Measurements from ENCODE around the gene HCAR3.
"Not testable (repeated sequence)": the region's sequence is repeated elsewhere in the genome, so short reads cannot be mapped to it uniquely, and the experiment has no call there.

Gene HCAR3

GRCh38 chr12:122702890-122703611, 13.6 kb downstream of the HCAR3 start, which contains the start of gene HCAR2:
Gene HCAR2 (minus strand): TSS chr12:122703357. CDS start chr12:122703283, 74 bp downstream.
- DNase-seq (ENCODE audit: low read depth, low spot score); H3K27ac ChIP-seq; H3K4me3 ChIP-seq: not testable (repeated sequence)

GRCh38 chr12:122701481-122701880, 15.1 kb downstream of the HCAR3 start:
- H3K9me3 ChIP-seq (ENCODE audit: low read depth, low read length); DNase-seq (ENCODE audit: low read depth, low spot score); H3K36me3 ChIP-seq (ENCODE audit: insufficient read depth, low read length); H3K27ac ChIP-seq; H3K9ac ChIP-seq (ENCODE audit: insufficient read length): not testable (repeated sequence)
- peak overlapping the region; percentile 25; the same call in 1 of the 2 replicates for H3K4me3 ChIP-seq

More at GRCh38 chr12:122702890-122703611, 13.6 kb downstream of the HCAR3 start, which contains the start of gene HCAR2:
- H3K9ac ChIP-seq (ENCODE audit: insufficient read length); H3K9me3 ChIP-seq (ENCODE audit: low read depth, low read length); H3K36me3 ChIP-seq (ENCODE audit: insufficient read depth, low read length): not testable (repeated sequence)

- H3K27ac ChIP-seq; H3K4me3 ChIP-seq; H3K9me3 ChIP-seq (ENCODE audit: low read depth, low read length); H3K36me3 ChIP-seq (ENCODE audit: insufficient read depth, low read length); H3K9ac ChIP-seq (ENCODE audit: insufficient read length); DNase-seq (ENCODE audit: low read depth, low spot score): not testable (repeated sequence)
Measured at GRCh38 chr12:122700038-122700710, 16.4 kb downstream of the HCAR3 start.

GRCh38 chr12:122696922-122697321, 19.7 kb downstream of the HCAR3 start:
- not testable (repeated sequence) for H3K9ac ChIP-seq (ENCODE audit: insufficient read length); H3K4me3 ChIP-seq; H3K27ac ChIP-seq; H3K9me3 ChIP-seq (ENCODE audit: low read depth, low read length); DNase-seq (ENCODE audit: low read depth, low spot score); H3K36me3 ChIP-seq (ENCODE audit: insufficient read depth, low read length)

DNA sequence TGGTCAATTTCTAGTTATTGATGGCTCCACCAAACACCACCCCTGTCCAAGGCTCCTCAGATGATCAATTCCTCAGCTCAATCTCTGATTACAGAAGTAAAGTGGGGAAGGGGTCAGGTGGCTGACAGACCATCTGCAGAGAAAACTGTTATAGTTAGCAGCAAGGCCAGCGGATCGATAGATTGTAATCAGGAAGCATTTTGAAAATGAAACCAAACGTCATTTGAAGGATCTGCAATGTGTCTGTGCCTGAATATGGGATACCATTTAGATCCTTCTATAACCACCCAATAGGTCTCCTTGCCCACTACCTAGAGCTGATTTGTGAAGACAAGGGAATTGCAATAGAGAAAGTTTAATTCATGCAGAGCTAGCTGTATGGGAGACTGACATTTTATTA, 25.0 kb downstream of the HCAR3 start:
- Histone ChIP-seq H3K27ac (no peak overlapping the region), H3K9me3 (ENCODE audit: low read depth, low read length) (no peaks in the 10 kb centered on the region), H3K36me3 (ENCODE audit: insufficient read depth, low read length) (no peaks in the 10 kb centered on the region), H3K4me3 (no peak overlapping the region), H3K9ac (ENCODE audit: insufficient read length) (no peak overlapping the region)
- no peak for TF ChIP-seq POLR2AphosphoS5 (IDR thresholded peaks at IDR 0.05; ENCODE audit: borderline replicate concordance, low read depth, low read length)
- TF ChIP-seq FOXP2 (optimal IDR thresholded peaks at IDR 0.05; ENCODE audit: control extremely low read depth, extremely low read length, insufficient read depth), result no peak
- TF ChIP-seq EZH2 (IDR thresholded peaks at IDR 0.05), result no peak
- no peak for DNase-seq (ENCODE audit: low read depth, low spot score)

DNA sequence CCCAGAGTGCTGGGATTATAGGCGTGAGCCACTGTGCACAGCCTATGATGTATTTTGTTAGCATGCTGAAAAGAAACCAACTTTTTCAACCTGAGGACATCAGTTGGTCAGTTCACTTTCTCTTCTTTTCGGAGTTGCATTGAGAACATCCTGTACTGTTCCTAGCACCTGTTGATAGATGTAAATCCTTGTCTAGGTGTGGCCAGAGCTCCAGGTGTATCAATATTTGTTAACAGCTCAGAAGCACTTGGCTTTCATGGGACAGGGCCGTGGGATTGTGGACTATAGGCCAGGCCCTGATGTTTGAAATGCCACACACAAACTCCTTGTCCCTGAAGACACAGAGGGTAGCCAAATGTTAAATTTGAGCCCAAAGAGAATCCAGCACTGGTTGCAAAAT, 28.3 kb downstream of the HCAR3 start:
- H3K36me3 ChIP-seq (ENCODE audit: insufficient read depth, low read length), result no peaks in the 10 kb centered on the region
- H3K9ac ChIP-seq (ENCODE audit: insufficient read length), result no peak overlapping the region
- no peak overlapping the region for H3K27ac ChIP-seq
- TF ChIP-seq FOXP2 (optimal IDR thresholded peaks at IDR 0.05; ENCODE audit: control extremely low read depth, extremely low read length, insufficient read depth), result no peak
- TF ChIP-seq POLR2AphosphoS5 (IDR thresholded peaks at IDR 0.05; ENCODE audit: borderline replicate concordance, low read depth, low read length), result no peak
- no peak for TF ChIP-seq EZH2 (IDR thresholded peaks at IDR 0.05)
- H3K9me3 ChIP-seq (ENCODE audit: low read depth, low read length), result no peaks in the 10 kb centered on the region
- DNase-seq (ENCODE audit: low read depth, low spot score), result no peak
- H3K4me3 ChIP-seq, result no peak overlapping the region

GRCh38 chr12:122687086-122687485, 29.5 kb downstream of the HCAR3 start:
- H3K9ac ChIP-seq (ENCODE audit: insufficient read length), result no peak overlapping the region
- TF ChIP-seq EZH2 (IDR thresholded peaks at IDR 0.05) (no peak), POLR2AphosphoS5 (IDR thresholded peaks at IDR 0.05; ENCODE audit: borderline replicate concordance, low read depth, low read length) (no peak), FOXP2 (optimal IDR thresholded peaks at IDR 0.05; ENCODE audit: control extremely low read depth, extremely low read length, insufficient read depth) (no peak)
- H3K4me3 ChIP-seq, result no peak overlapping the region
- no peak for DNase-seq (ENCODE audit: low read depth, low spot score)
- H3K36me3 ChIP-seq (ENCODE audit: insufficient read depth, low read length), result no peaks in the 10 kb centered on the region
- H3K27ac ChIP-seq, result no peak overlapping the region
- no peaks in the 10 kb centered on the region for H3K9me3 ChIP-seq (ENCODE audit: low read depth, low read length)

- no peak overlapping the region for H3K9ac ChIP-seq (ENCODE audit: insufficient read length)
Measured at GRCh38 chr12:122686538-122686937, 30.1 kb downstream of the HCAR3 start.

DNA sequence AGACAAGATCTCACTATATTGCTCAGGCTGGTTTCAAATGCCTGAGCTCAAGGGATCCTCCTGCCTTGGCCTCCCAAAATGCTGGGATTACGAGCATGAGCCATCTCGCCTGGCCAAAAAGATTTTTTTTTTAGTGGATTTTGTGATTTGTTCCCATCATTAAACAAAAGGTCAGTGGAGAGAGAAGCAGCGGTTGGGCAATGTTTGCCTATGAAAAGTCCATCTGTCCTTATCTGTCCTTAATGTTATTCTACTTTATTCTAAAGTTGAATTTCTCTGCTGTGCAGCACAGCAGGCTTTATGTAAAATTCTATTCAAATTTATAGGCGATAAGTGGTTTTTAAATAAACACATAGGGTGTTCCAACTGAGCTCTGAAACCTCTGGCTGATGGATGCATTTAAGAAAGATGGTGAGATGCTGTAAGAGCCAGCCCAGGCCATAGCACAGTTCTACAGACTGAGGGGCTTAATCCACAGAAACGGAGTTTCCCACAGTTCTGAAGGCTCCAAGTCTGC, 32.3 kb downstream of the HCAR3 start:
- DNase-seq (ENCODE audit: low read depth, low spot score), result no peak
- no peak overlapping the region for H3K4me3 ChIP-seq
- H3K9me3 ChIP-seq (ENCODE audit: low read depth, low read length), result no peaks in the 10 kb centered on the region
- H3K27ac ChIP-seq, result no peak overlapping the region
- TF ChIP-seq EZH2 (IDR thresholded peaks at IDR 0.05) (no peak), POLR2AphosphoS5 (IDR thresholded peaks at IDR 0.05; ENCODE audit: borderline replicate concordance, low read depth, low read length) (no peak), FOXP2 (optimal IDR thresholded peaks at IDR 0.05; ENCODE audit: control extremely low read depth, extremely low read length, insufficient read depth) (no peak)
- H3K9ac ChIP-seq (ENCODE audit: insufficient read length), result no peak overlapping the region
- H3K36me3 ChIP-seq (ENCODE audit: insufficient read depth, low read length), result no peaks in the 10 kb centered on the region

More at GRCh38 chr12:122686538-122686937, 30.1 kb downstream of the HCAR3 start:
- H3K9me3 ChIP-seq (ENCODE audit: low read depth, low read length), result no peaks in the 10 kb centered on the region
- H3K36me3 ChIP-seq (ENCODE audit: insufficient read depth, low read length), result no peaks in the 10 kb centered on the region
- TF ChIP-seq EZH2 (IDR thresholded peaks at IDR 0.05) (no peak), FOXP2 (optimal IDR thresholded peaks at IDR 0.05; ENCODE audit: control extremely low read depth, extremely low read length, insufficient read depth) (no peak), POLR2AphosphoS5 (IDR thresholded peaks at IDR 0.05; ENCODE audit: borderline replicate concordance, low read depth, low read length) (no peak)
- no peak overlapping the region for H3K27ac ChIP-seq
- H3K4me3 ChIP-seq, result no peak overlapping the region
- DNase-seq (ENCODE audit: low read depth, low spot score), result no peak

Data from SK-N-MC (cell line).